Effector memory CD8-positive, alpha-beta T cell (primary cell): ENCODE measurements around the gene ATP6V1B1.

Experiments used
- ATAC-seq: fragments of 150-1000 bp; cut with Tn5 transposase; replicated peaks from 2 replicates; pipeline ENCODE4 v1.10.0; 2021; ENCODE audit warnings: mild to moderate bottlenecking, moderate library complexity
- DNase-seq, 3 experiments: peaks; one replicate each; pipeline ENCODE4 v3.0.0; 2021
- H3K27ac Mint-ChIP-seq, 2 donors: one replicate each; pipeline ENCODE4 v1.8.0; 2022; ENCODE audit warnings: mild to moderate bottlenecking in 2 of 2, mixed read lengths in 2 of 2, moderate library complexity in 2 of 2
- H3K27me3 Mint-ChIP-seq, 2 donors: one replicate each; pipeline ENCODE4 v1.8.0; 2022; ENCODE audit warnings: mixed read lengths in 2 of 2
- H3K36me3 Mint-ChIP-seq: one replicate; pipeline ENCODE4 v1.8.0; 2022; ENCODE audit warnings: mild to moderate bottlenecking, moderate library complexity, mixed read lengths; ENCODE audit not compliant: insufficient read depth
- H3K4me1 Mint-ChIP-seq, 2 donors: one replicate each; pipeline ENCODE4 v1.8.0; 2022; ENCODE audit warnings: low read depth in 2 of 2, mixed read lengths in 2 of 2
- H3K4me3 Mint-ChIP-seq, 2 donors: one replicate each; pipeline ENCODE4 v1.8.0; 2022; ENCODE audit warnings: mild to moderate bottlenecking in 2 of 2, mixed read lengths in 2 of 2, moderate library complexity in 2 of 2
- H3K9me3 Mint-ChIP-seq, 2 donors: one replicate each; pipeline ENCODE4 v1.8.0; 2022; ENCODE audit warnings: mixed read lengths in 2 of 2

The ATP6V1B1 gene

DNA sequence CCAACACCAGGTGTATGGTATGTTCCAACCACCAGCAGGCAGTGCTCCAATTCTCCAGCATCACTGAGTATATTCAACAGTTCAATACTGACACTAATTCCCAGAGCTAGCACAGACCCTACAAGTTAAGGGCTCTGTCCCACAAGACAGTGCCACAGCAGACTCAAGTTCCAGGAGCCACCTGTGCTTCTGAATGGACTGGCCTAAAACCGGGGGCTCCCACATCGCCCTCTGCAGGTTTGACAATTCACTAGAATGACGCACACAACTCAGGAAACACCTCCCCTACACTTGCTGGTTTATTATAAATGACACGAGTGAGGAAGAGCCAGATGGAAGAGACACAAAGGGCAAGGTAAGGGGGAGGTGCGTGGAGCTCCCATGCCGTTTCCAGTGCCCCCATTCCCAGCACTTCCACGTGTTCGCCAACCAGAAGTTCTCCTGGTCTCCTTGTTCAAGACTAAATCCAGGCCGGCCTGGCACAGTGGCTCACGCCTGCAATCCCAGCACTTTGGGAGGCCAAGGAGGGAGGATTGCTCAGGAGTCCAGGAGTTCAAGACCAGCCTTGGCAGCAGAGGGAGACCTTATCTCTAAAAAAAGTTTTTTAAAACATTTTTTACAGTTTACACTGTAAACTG lies 12.2 kb upstream of the ATP6V1B1 start:
- no peak for DNase-seq
- no peaks in the 10 kb centered on the region for H3K36me3 Mint-ChIP-seq
- H3K4me3 Mint-ChIP-seq, result no peak overlapping the region
- peaks cover 0 to 53% of the 10 kb centered on the region in 2 donors for H3K27me3 Mint-ChIP-seq
- H3K9me3 Mint-ChIP-seq, result no peaks in the 10 kb centered on the region
- ATAC-seq, result no peak
- H3K27ac Mint-ChIP-seq, result no peak overlapping the region
- H3K4me1 Mint-ChIP-seq, result no peaks in the 10 kb centered on the region

DNA sequence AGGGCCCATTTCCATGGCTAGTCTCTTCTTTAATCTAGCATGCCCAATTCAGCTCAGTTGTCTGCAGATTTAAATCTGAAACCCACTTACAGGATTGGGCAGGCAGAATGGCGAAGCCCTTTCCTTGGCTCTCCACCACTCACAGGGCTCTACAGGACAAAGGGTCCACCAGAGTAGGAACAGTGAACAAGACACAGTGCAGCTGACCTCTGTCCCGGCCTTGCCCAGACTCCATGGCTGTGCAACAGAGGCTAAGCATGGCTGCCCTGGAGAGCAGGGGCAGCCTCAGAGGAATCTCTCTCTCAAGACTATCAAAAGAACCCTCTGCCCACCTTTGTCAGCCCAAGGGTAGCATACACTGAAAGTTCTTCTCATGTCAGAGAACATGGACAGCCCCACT lies 9.7 kb upstream of the ATP6V1B1 start:
- ATAC-seq, result no peak
- no peak for DNase-seq
- peaks cover 0 to 56% of the 10 kb centered on the region in 2 donors for H3K27me3 Mint-ChIP-seq
- no peaks in the 10 kb centered on the region for H3K9me3 Mint-ChIP-seq
- no peak overlapping the region for H3K27ac Mint-ChIP-seq
- H3K36me3 Mint-ChIP-seq, result no peaks in the 10 kb centered on the region
- no peaks in the 10 kb centered on the region for H3K4me1 Mint-ChIP-seq
- no peak overlapping the region for H3K4me3 Mint-ChIP-seq

DNA sequence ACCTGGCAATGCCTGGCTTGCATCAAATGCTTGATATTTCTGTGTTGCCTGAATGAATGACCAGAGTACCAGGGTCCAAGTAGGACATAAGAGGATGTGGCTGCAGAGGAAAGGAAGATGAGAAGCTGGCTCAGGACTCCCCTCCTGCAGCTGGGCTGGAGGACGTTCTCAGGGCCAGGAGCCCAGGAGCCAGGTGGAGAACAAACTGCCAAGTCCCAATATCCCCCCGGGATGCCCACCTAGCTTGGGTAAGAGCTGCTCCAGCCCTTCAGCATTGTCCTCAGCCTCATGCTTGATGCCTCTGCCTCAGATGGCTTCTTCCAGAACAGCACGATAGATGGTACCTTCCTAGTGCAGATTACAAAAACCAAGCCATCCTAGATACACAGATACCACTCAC lies 8.6 kb upstream of the ATP6V1B1 start:
- H3K4me1 Mint-ChIP-seq, result no peaks in the 10 kb centered on the region
- no peaks in the 10 kb centered on the region for H3K36me3 Mint-ChIP-seq
- DNase-seq (no peak), ATAC-seq (no peak)
- H3K4me3 Mint-ChIP-seq, result no peak overlapping the region
- H3K27me3 Mint-ChIP-seq, result peaks cover 5 to 56% of the 10 kb centered on the region in 2 donors
- no peak overlapping the region for H3K27ac Mint-ChIP-seq
- no peaks in the 10 kb centered on the region for H3K9me3 Mint-ChIP-seq

DNA sequence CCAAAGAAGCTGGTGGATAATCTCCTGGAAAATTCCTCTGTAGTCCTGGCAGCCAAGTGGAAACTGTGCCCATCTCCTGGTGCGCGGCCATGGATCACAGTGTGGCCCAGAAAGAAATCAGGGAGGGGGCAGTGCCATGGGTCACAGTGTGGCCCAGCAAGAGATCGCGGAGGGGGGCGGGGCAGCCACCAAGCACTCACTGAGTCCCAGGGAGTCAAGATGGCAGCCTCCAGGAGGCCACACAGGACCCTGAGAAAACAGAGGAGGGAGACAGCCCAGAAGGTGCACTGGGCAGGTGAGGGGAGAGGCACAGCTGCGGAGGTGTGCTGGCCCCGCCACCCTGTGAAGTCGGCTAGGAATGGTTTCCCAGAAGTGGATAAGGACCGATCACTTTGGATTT lies 8.1 kb upstream of the ATP6V1B1 start:
- Mint-ChIP-seq H3K27me3 (peaks cover 7 to 56% of the 10 kb centered on the region in 2 donors), H3K36me3 (no peaks in the 10 kb centered on the region), H3K4me1 (no peaks in the 10 kb centered on the region), H3K4me3 (no peak overlapping the region), H3K9me3 (no peaks in the 10 kb centered on the region), H3K27ac (no peak overlapping the region)
- DNase-seq (no peak), ATAC-seq (no peak)

DNA sequence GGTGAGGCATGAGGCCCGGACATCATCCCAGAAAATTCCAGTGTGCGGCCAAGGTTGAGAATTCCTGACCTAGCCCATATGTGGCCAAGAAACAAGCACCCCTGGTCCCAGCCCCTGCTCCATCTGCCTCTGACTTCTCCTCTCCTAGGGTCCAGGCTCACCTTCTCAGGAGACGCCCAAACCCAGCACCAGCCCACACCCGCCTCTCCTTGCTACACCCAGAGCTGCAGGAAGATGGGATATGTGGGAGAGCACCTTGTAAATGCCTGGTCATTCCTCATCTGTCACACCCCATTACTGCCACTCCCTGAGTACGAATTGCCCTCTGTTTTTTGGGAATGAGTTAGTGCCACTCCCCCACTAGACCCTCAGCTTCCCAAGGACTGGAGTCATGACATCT lies 7.3 kb upstream of the ATP6V1B1 start:
- no peaks in the 10 kb centered on the region for H3K36me3 Mint-ChIP-seq
- DNase-seq (no peak), ATAC-seq (no peak)
- H3K4me3 Mint-ChIP-seq, result no peak overlapping the region
- H3K9me3 Mint-ChIP-seq, result no peaks in the 10 kb centered on the region
- no peak overlapping the region for H3K27ac Mint-ChIP-seq
- H3K4me1 Mint-ChIP-seq, result no peaks in the 10 kb centered on the region
- H3K27me3 Mint-ChIP-seq, result peaks cover 7 to 55% of the 10 kb centered on the region in 2 donors

DNA sequence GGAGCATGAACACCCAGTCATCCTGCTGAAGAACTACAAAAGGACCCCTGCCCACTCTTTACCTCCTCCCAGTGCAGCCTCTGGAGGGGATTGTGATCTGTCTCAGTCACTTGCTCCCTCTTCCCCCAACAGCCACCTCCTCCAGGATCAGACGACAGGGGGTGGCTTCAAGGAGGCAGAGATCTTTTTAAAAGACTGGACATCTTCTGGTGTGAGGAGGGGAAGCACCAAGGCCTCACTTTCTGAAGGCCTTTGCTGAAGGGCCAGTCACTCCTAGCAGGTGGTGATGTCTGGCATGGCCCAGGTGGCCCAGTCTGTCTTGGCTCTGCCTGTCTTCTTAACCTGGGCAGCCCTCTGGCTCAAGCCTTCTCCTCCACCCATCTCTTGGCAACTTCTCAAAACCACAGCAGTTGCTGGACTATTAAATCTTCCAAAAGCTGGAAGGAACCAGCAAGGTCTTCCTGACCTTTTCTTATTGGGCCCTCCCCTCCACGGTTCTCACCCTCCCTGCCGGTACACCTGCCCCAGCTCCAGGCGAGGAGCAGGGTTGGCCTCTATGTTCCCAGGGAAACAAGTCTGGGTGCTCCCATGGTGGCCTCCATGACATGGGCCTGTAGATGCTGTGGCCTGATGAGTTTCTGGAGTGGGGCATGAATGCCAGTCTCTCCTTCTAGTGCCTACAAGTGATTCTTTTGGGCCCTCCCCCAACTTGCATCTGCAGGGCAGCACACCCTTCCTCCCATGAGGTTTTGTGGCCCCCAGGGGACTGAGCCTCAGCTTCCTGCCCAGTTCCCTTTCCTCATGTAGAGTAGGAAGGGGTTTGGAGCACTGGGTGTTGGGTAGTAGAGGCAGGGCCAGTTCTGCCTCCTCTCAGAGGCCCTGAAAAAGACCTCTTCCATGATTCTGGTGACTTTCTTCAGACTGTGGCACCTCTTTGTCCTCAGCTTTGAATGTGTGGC lies 5.0 kb upstream of the ATP6V1B1 start:
- no peaks in the 10 kb centered on the region for H3K36me3 Mint-ChIP-seq
- H3K9me3 Mint-ChIP-seq, result no peaks in the 10 kb centered on the region
- H3K27ac Mint-ChIP-seq, result no peak overlapping the region
- ATAC-seq (no peak), DNase-seq (no peak)
- no peak overlapping the region for H3K4me3 Mint-ChIP-seq
- H3K4me1 Mint-ChIP-seq, result no peaks in the 10 kb centered on the region
- H3K27me3 Mint-ChIP-seq, result peaks cover 11 to 70% of the 10 kb centered on the region in 2 donors

DNA sequence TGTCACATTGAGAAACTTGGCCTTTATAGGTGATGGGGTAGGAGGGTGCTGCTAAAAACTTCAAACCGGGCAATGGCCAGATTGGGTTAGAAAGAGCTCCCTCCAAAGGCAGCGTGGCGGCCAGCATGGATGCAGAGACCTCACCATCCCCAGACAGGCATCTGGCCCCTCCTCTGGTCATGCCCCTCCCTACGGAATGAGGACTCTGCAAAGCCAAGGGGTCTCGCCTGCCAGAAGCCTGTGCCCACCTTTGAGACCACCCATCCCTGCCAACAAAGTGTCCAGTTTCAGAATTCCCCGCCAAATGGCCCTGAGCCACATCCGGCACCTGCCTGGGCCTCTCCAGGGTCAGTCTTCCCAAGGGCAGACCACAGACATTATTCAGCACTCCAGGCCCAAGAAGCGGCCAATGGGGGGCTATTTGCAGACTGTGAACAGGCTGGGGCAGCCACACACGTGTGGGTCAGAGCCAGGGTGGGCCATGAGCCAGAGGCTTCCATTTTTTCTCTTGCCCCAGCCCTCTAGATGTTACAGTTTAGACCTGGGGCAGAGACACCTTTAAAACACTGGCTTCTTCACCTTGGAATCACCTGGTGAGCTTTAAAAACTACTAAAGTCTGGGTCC lies 4.2 kb upstream of the ATP6V1B1 start:
- no peaks in the 10 kb centered on the region for H3K36me3 Mint-ChIP-seq
- H3K9me3 Mint-ChIP-seq, result no peaks in the 10 kb centered on the region
- DNase-seq (no peak), ATAC-seq (no peak)
- peaks cover 11 to 79% of the 10 kb centered on the region in 2 donors for H3K27me3 Mint-ChIP-seq
- no peak overlapping the region for H3K4me3 Mint-ChIP-seq
- no peaks in the 10 kb centered on the region for H3K4me1 Mint-ChIP-seq
- H3K27ac Mint-ChIP-seq, result no peak overlapping the region

DNA sequence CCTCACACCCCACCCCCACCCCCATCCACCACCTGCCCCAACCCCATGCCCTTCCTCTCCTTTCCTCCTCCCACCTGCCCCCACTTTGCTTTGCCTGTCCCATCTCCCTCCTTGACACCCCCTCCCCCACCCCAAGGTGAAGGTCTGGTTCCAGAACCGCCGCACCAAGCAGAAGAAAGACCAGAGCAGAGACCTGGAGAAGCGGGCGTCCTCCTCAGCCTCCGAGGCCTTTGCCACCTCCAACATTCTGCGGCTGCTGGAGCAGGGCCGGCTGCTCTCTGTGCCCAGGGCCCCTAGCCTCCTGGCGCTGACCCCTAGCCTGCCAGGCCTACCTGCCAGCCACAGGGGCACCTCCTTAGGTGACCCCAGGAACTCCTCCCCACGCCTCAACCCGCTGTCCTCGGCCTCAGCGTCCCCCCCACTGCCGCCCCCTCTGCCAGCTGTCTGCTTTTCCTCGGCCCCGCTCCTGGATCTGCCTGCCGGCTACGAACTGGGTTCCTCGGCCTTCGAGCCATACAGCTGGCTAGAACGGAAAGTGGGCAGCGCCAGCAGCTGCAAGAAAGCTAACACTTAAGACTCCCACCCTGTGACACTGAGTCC lies 3.0 kb upstream of the ATP6V1B1 start:
- Mint-ChIP-seq H3K9me3 (no peaks in the 10 kb centered on the region), H3K4me1 (no peaks in the 10 kb centered on the region), H3K27ac (no peak overlapping the region), H3K4me3 (no peak overlapping the region), H3K36me3 (no peaks in the 10 kb centered on the region), H3K27me3 (peaks cover 11 to 80% of the 10 kb centered on the region in 2 donors)
- no peak for DNase-seq
- no peak for ATAC-seq

DNA sequence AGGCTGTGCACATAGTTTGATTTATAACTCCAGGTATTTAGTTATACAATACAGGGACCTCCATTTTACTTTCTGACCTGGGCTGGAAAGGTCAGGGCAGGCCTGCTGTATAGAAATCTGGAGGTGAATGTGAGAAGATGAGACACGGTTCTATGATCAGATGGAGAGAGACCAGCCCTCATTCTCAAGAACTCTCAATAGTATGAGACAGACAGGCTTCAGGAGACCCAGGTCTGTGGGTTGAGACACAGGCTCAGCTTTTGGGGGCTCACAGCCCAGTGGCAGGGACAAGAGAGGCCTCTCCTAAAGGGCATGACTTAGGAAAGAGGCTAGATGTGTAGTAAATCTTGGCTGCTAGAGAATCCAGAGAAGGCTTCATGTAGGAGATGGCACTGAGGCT lies 719 bp upstream of the ATP6V1B1 start:
- H3K4me3 Mint-ChIP-seq, result no peak overlapping the region
- no peaks in the 10 kb centered on the region for H3K4me1 Mint-ChIP-seq
- H3K27me3 Mint-ChIP-seq, result peaks cover 11 to 83% of the 10 kb centered on the region in 2 donors
- H3K9me3 Mint-ChIP-seq, result no peaks in the 10 kb centered on the region
- no peak overlapping the region for H3K27ac Mint-ChIP-seq
- H3K36me3 Mint-ChIP-seq, result no peaks in the 10 kb centered on the region
- DNase-seq, result no peak
- ATAC-seq, result no peak

DNA sequence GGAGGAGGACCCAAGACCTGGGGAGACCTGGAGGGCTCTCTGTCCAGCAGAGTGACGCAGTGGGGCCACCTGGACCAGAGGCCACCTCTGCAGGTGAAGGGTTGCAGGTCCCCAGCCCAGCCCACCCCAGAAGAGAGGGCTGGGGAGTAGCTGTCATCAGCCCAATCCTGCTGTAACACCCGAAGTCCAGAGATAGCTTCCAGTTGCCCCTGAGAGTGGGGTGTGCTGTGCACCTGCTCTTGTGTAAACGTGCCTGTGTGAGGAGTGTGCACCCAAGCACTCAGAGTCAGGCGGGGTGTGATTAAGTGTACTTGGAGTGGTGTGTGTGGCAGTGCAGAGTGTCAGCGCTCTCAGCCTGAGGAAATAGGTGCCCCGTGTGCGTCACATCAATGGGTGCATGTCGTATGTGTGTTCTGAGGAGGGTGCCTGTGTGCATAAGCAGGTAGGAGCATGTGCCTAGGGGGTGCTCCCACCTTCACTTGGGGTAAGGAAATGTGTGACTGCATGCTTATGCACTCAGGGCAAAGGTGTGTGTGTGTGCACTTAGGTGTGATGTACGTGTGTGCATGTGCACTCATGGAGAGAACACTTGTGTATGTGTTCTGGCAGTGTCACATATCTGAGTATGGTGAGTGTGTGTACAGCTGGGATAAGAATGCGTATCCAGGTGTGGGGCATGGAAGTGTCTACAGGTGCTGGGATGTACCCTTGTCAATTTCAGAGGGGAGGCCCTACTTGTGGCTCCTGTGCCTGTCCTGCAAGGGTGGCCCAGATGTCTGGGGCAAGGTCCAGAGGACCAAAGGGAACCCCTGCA lies 672 bp downstream of the ATP6V1B1 start:
- no peak overlapping the region for H3K4me3 Mint-ChIP-seq
- ATAC-seq (no peak), DNase-seq (no peak)
- peak overlapping the region in 1 of 2 donors; percentile 30 for H3K27ac Mint-ChIP-seq
- no peaks in the 10 kb centered on the region for H3K4me1 Mint-ChIP-seq
- no peaks in the 10 kb centered on the region for H3K36me3 Mint-ChIP-seq
- H3K9me3 Mint-ChIP-seq, result no peaks in the 10 kb centered on the region
- peaks cover 11 to 84% of the 10 kb centered on the region in 2 donors for H3K27me3 Mint-ChIP-seq

DNA sequence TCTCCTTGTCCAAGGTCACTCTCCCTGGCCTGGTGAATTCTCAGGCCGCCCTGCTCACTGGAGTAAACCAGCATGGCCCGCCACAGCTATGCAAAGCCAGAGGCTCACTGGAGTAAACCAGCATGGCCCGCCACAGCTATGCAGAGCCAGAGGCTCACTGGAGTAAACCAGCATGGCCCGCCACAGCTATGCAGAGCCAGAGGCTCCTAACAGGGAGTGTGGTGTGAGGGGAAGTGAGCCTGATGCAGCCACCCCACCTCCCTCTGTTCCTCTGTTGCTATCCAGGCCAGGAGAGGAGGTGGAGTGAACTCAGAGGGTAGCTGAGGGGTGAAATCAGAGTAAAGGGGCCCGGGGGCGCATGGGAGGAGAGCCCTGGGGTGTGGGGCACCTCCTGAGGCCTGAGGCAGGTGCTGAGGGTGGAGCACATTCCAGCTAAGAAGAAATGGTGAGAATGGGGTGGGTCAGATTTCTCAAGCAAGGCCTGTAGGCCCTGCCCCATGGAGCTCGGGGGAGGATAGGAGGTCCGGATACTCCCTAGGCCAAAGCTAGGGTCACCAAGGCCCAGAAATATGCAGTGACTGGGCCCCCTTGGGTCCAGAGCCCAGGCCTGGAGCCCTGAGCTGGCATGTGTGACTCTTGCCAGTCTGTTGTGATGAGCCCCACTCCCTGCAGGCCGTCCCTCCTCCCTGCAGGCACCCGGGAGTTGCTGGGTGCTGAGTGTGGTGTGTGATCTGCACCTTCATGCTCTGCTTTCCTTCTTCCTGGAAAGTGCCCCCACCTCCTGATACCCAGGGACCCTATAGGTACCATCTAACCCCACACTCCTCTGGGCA lies 1.5 kb downstream of the ATP6V1B1 start:
- ATAC-seq, result no peak
- H3K27me3 Mint-ChIP-seq, result peaks cover 6 to 84% of the 10 kb centered on the region in 2 donors
- no peaks in the 10 kb centered on the region for H3K4me1 Mint-ChIP-seq
- no peak overlapping the region for H3K4me3 Mint-ChIP-seq
- H3K27ac Mint-ChIP-seq, result peak overlapping the region in 1 of 2 donors; percentile 30
- H3K36me3 Mint-ChIP-seq, result no peaks in the 10 kb centered on the region
- DNase-seq, result no peak
- H3K9me3 Mint-ChIP-seq, result no peaks in the 10 kb centered on the region

DNA sequence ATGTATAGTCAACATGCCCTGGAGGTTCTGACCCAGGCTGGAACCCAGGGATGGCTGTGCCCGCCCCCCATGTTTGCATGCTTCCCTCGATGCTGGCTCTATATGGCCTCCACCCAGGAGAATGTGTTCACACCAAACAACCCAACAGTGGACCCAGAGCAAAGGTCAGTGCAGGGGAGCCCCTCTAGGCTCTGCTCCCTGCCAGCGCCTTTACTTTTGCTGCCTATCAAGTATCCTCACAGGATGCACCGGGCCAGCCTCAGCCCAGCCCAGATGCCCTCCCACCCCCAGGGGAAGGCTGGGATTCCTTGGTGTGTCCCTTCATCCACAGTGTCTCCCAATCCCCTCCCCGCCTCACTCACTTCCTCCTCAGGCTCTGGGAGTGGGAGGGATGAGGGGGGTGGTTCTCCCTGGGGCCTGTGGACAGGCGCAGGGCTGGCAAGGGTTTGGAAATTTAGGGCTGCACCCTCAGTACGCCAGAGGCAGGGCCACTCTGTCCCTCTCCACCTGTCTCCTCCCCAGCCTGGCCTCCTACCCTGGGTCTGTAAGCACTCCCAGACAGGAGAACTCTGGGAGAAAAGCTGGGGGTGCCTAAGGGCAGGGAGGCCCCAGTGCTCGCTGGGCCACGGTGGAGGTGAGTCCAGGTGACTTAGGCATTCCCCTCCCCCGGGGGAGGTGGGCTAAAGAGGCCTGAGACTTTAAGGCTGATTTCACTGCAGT lies 2.3 kb downstream of the ATP6V1B1 start:
- Mint-ChIP-seq H3K4me3 (no peak overlapping the region), H3K4me1 (no peaks in the 10 kb centered on the region), H3K27ac (no peak overlapping the region), H3K27me3 (peaks cover 5 to 82% of the 10 kb centered on the region in 2 donors), H3K36me3 (no peaks in the 10 kb centered on the region), H3K9me3 (no peaks in the 10 kb centered on the region)
- DNase-seq (no peak), ATAC-seq (no peak)
